ENCODE results near the gene ADGRB2.

- TF ChIP-seq, protein P1, sequence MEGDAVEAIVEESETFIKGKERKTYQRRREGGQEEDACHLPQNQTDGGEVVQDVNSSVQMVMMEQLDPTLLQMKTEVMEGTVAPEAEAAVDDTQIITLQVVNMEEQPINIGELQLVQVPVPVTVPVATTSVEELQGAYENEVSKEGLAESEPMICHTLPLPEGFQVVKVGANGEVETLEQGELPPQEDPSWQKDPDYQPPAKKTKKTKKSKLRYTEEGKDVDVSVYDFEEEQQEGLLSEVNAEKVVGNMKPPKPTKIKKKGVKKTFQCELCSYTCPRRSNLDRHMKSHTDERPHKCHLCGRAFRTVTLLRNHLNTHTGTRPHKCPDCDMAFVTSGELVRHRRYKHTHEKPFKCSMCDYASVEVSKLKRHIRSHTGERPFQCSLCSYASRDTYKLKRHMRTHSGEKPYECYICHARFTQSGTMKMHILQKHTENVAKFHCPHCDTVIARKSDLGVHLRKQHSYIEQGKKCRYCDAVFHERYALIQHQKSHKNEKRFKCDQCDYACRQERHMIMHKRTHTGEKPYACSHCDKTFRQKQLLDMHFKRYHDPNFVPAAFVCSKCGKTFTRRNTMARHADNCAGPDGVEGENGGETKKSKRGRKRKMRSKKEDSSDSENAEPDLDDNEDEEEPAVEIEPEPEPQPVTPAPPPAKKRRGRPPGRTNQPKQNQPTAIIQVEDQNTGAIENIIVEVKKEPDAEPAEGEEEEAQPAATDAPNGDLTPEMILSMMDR (IDR thresholded peaks at IDR 0.05), result no peak
- no peak for TF ChIP-seq POLR2A (IDR thresholded peaks at IDR 0.05)
Observed at GRCh38 chr1:31793086-31793485, 28.9 kb upstream of the ADGRB2 start.
